MCF 10A (cell line): ENCODE data around the gene PLAU. TPM values are rescaled to one million over a fixed set of nuclear protein-coding genes. Genes with fewer than 3 reads are reported as not detected.

ENCODE experiments used
- BruUV-seq: library from RNA; stranded (reverse); fragments of 400-500 nt; replicated peaks from 2 replicates; lab custom pipeline; 2021; lab: Mats Ljungman, UMichigan
- CTCF ChIA-PET: fragments of 300-600 bp; sonication (Branson Sonifier 250); formaldehyde crosslinking; extraction: SDS; loops from one replicate; lab custom pipeline; 2021; ENCODE audit warnings: antibody characterized with exemption, inconsistent platforms; lab: Yijun Ruan, JAX
- POLR2A ChIA-PET: fragments of 300-600, 350-650 bp; sonication (Branson Sonifier 250); formaldehyde crosslinking; extraction: SDS; loops from one replicate; lab custom pipeline; 2020; ENCODE audit warnings: antibody characterized with exemption, inconsistent platforms; lab: Yijun Ruan, JAX
- DNase-seq: peaks from one replicate; pipeline ENCODE4 v3.0.0-alpha.2; 2018; ENCODE audit not compliant: unreplicated experiment
- H3K27ac Mint-ChIP-seq: one replicate; pipeline ENCODE4 v1.8.0; 2022; ENCODE audit warnings: mild to moderate bottlenecking, low read depth, mixed read lengths; ENCODE audit not compliant: unreplicated experiment
- H3K27me3 Mint-ChIP-seq: one replicate; pipeline ENCODE4 v1.8.0; 2022; ENCODE audit warnings: mixed read lengths; ENCODE audit not compliant: insufficient read depth, unreplicated experiment
- H3K36me3 Mint-ChIP-seq: one replicate; pipeline ENCODE4 v1.8.0; 2022; ENCODE audit warnings: mild to moderate bottlenecking, moderate library complexity, mixed read lengths; ENCODE audit not compliant: insufficient read depth, unreplicated experiment
- H3K4me1 Mint-ChIP-seq: one replicate; pipeline ENCODE4 v1.8.0; 2022; ENCODE audit warnings: mixed read lengths; ENCODE audit not compliant: insufficient read depth, unreplicated experiment
- H3K4me3 Mint-ChIP-seq: one replicate; pipeline ENCODE4 v1.8.0; 2022; ENCODE audit warnings: mild to moderate bottlenecking, moderate library complexity, mixed read lengths; ENCODE audit not compliant: unreplicated experiment
- H3K9me3 Mint-ChIP-seq: one replicate; pipeline ENCODE4 v1.8.0; 2022; ENCODE audit warnings: mixed read lengths; ENCODE audit not compliant: unreplicated experiment
- intact Hi-C: fragments of 100-400 bp; cut with micrococcal nuclease; formaldehyde crosslinking; loops from 2 replicates; pipeline ENCODE4 v1.14.1; 2022
- total RNA-seq: library from RNA; stranded (reverse); gene quantifications from 2 replicates; pipeline ENCODE4 v1.2.3, GENCODE V29; 2022
- TF ChIP-seq, protein P1 (sequence below): fragments of 200-600 bp; IDR thresholded peaks from one replicate; pipeline ENCODE4 v1.8.0; 2022; ENCODE audit warnings: antibody characterized with exemption, mild to moderate bottlenecking; ENCODE audit not compliant: unreplicated experiment

PLAU gene
- total RNA-seq, 1 experiment from 2014 or later, result 30.6 TPM

DNA sequence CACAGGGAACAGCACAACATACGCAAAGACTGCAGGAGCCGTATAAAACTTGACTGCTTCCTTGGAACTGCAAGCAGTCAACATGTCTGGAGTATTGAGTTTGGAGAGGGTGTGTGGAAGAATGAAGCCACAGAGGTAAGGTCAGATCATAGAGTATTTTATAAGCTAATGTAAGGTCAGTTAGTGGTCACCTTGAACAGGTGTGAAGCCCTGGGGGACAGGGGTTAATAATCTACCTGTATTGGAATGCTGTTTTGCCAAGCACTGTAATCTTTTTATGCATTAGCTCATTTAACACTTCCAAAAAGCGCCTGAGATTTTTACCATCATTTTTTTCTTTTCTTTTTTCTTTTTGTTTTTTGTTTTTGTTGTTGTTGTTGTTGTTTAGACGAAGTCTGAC, 23.1 kb downstream of the PLAU start:
- ChIA-PET POLR2A (interaction anchor here (1.0 to 19.2 kb wide), 3 partner anchors 23 to 46 kb away, joined by 3 to 361 read pairs (median 4); partner anchors contain the start of gene PLAU), CTCF (interaction anchor here (0.5 to 24.2 kb wide), 4 partner anchors 49 to 352 kb away, joined by 3 to 658 read pairs (median 4); partner anchors contain the start of gene CAMK2G)
- H3K9me3 Mint-ChIP-seq, result no peaks in the 10 kb centered on the region
- intact Hi-C loops, result no loop called here
- no TSS peak for BruUV-seq
- no peak overlapping the region for H3K4me3 Mint-ChIP-seq
- H3K36me3 Mint-ChIP-seq, result no peaks in the 10 kb centered on the region
- no peak overlapping the region for H3K27ac Mint-ChIP-seq
- no peaks in the 10 kb centered on the region for H3K27me3 Mint-ChIP-seq
- DNase-seq, result no peak
- TF ChIP-seq, protein P1, sequence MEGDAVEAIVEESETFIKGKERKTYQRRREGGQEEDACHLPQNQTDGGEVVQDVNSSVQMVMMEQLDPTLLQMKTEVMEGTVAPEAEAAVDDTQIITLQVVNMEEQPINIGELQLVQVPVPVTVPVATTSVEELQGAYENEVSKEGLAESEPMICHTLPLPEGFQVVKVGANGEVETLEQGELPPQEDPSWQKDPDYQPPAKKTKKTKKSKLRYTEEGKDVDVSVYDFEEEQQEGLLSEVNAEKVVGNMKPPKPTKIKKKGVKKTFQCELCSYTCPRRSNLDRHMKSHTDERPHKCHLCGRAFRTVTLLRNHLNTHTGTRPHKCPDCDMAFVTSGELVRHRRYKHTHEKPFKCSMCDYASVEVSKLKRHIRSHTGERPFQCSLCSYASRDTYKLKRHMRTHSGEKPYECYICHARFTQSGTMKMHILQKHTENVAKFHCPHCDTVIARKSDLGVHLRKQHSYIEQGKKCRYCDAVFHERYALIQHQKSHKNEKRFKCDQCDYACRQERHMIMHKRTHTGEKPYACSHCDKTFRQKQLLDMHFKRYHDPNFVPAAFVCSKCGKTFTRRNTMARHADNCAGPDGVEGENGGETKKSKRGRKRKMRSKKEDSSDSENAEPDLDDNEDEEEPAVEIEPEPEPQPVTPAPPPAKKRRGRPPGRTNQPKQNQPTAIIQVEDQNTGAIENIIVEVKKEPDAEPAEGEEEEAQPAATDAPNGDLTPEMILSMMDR, result no peak
- H3K4me1 Mint-ChIP-seq, result peaks cover 37% of the 10 kb centered on the region

DNA sequence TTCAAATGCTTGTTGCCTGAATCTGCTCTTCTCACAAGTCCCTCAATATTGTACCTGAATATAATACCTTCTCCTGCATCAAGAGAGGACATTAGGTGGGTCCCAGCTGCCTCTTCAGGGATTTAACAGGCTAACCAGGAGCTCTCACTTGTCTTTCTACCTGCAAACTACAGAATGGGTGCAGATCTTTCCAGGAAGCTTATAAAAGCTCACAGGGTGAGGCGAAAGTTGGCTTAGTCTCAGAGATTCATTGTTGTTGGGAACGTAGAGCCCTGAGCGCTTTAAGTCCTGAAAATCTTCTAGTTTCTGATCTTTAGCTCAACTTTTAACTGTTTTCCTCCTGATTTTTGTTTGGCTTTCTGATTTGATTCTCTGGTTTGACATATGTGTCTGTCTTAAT, 25.0 kb downstream of the PLAU start:
- CTCF ChIA-PET, result interaction anchor here (0.6 to 24.2 kb wide), 3 partner anchors 51 to 173 kb away, joined by 3 to 658 read pairs (median 4); partner anchors contain the start of gene CAMK2G
- DNase-seq, result no peak
- Mint-ChIP-seq H3K27me3 (no peaks in the 10 kb centered on the region), H3K4me3 (no peak overlapping the region), H3K9me3 (no peaks in the 10 kb centered on the region), H3K27ac (no peak overlapping the region), H3K36me3 (no peaks in the 10 kb centered on the region), H3K4me1 (peaks cover 39% of the 10 kb centered on the region)
- POLR2A ChIA-PET, result interaction anchor here (1.0 to 19.2 kb wide), 2 partner anchors 47 to 150 kb away, joined by 3 to 361 read pairs; no protein-coding TSS in a partner anchor
- intact Hi-C loops, result no loop called here
- TF ChIP-seq, protein P1, result no peak
- no TSS peak for BruUV-seq

DNA sequence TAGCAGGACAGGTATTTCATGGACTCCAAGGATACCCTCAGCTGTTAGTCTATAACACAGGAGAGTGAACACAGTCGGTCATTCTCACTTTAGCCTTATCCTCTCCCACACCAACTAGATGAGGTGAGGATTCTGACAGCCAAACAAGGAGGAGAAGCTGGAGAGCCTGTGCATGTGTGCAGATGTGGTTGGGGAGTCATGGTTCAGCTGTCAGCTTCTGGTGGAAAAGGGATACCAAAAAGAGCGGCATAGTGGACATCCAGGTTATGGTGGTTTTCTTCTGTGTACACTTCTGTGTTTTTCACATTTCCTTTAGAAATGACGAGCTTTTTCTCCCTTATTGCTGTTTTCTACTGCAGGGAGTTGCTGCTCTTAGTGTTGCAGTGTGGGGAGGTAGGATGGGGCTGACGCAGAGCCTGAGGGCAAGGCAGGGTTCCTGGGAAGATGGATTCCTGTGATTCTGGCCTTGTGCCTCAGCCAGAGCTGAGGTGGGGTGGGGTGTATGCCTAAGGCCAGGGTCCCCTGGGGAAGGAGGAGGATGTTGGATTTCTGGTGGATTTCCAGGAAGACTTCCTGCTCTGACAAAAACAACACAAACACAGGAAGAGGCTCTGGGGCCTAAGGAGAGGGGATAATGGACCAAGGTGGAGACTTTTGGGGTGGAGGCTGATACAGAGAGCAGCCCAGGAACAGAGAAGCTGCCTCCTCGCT, 26.6 kb downstream of the PLAU start:
- no TSS peak for BruUV-seq
- Mint-ChIP-seq H3K4me1 (peaks cover 34% of the 10 kb centered on the region), H3K4me3 (no peak overlapping the region), H3K36me3 (no peaks in the 10 kb centered on the region), H3K27ac (peak overlapping the region; percentile 93), H3K27me3 (no peaks in the 10 kb centered on the region), H3K9me3 (no peaks in the 10 kb centered on the region)
- intact Hi-C loops, result no loop called here
- peak; percentile 13 for DNase-seq
- TF ChIP-seq, protein P1, result no peak
- ChIA-PET CTCF (interaction anchor here (0.6 to 24.2 kb wide), 5 partner anchors 53 to 200 kb away, joined by 3 to 658 read pairs (median 3); partner anchors contain the start of gene CAMK2G), POLR2A (interaction anchor here (0.6 to 19.2 kb wide), 3 partner anchors 16 to 49 kb away, joined by 3 to 361 read pairs (median 5); no protein-coding TSS in a partner anchor)

DNA sequence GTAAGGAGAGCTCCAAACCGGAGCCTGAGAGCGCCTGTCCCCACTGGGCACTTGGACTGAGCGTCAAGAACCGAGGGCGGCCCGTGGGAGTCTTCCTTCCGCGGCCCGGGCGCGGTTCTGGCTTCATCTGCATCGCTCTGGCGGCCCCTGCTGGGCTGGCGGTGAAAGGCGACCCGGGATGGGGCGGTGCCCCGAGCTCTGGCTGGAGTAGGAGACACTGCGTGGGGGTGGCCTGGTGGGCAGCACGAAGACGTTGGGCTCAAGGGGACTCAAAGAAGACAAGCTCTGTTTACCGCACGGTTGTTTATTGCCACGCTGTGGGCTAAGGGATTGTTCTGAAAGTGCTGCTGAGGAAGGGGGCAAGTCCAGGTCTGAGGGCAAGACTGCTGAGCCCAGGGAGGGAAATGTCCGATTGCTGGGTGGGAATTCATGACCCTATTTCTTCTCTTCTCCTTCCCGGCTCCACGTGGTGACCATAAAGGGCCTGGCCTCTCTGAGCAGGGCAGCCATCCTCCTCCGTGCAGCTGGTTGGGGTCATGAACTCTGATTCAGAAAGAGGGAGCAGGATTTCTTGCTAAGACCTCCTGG, 29.8 kb downstream of the PLAU start:
- peak; percentile 74 for DNase-seq
- Mint-ChIP-seq H3K27ac (peak overlapping the region; percentile 72), H3K27me3 (no peaks in the 10 kb centered on the region), H3K36me3 (no peaks in the 10 kb centered on the region), H3K4me1 (peaks cover 31% of the 10 kb centered on the region), H3K9me3 (no peaks in the 10 kb centered on the region), H3K4me3 (no peak overlapping the region)
- intact Hi-C loops, result loop anchor here (1.0 to 2.0 kb wide), 3 partner anchors 54 to 140 kb away; no protein-coding TSS in a partner anchor
- CTCF ChIA-PET, result interaction anchor here (0.6 to 24.2 kb wide), 53 partner anchors 9 to 290 kb away, joined by 3 to 658 read pairs (median 5); partner anchors contain the start of genes CAMK2G and CHCHD1
- TF ChIP-seq, protein P1, result peak; percentile 95
- POLR2A ChIA-PET, result interaction anchor here (0.6 to 19.2 kb wide), 13 partner anchors 8 to 546 kb away, joined by 3 to 361 read pairs (median 3); no protein-coding TSS in a partner anchor
- BruUV-seq, result no TSS peak
